ENCODE measurements around the gene UBE3C.

DNA sequence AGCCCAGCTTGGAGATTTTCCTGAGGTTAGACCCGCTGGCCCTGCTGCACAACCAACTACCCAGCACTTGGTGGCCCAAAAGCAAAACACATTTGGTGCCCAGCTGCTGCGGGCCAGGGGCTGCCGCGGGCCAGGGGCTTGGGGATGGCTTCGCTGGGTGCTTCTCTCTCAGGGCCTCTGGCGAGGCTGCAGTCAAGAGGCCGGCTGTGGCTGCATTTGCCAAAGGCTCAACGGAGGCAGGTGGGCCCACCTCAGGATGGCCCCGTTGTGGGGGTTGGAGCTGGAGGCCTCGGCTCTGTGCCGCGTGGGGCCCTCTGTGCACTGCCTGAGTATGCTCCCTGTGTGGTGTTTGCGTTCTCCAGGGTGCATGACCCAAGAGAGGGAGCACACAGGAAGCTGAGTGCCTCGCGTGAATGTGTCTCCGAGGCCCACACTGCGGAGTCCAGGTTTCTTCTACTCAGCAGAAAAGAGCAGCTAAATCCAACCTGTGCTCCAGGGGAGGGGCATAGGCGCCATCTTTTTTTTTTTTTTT is 17.5 kb upstream of the UBE3C start:
- TF ChIP-seq, protein P1, sequence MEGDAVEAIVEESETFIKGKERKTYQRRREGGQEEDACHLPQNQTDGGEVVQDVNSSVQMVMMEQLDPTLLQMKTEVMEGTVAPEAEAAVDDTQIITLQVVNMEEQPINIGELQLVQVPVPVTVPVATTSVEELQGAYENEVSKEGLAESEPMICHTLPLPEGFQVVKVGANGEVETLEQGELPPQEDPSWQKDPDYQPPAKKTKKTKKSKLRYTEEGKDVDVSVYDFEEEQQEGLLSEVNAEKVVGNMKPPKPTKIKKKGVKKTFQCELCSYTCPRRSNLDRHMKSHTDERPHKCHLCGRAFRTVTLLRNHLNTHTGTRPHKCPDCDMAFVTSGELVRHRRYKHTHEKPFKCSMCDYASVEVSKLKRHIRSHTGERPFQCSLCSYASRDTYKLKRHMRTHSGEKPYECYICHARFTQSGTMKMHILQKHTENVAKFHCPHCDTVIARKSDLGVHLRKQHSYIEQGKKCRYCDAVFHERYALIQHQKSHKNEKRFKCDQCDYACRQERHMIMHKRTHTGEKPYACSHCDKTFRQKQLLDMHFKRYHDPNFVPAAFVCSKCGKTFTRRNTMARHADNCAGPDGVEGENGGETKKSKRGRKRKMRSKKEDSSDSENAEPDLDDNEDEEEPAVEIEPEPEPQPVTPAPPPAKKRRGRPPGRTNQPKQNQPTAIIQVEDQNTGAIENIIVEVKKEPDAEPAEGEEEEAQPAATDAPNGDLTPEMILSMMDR (IDR thresholded peaks at IDR 0.05): no peak
- TF ChIP-seq POLR2A (IDR thresholded peaks at IDR 0.05): no peak
